Activated T-helper 17 cell treated with anti-CD3 and anti-CD28 coated beads, Interleukin-2, amount 50 U/mL, for 72 hours (primary cell): Measurements from ENCODE around the gene NARF. TPM values are rescaled to one million over a fixed set of nuclear protein-coding genes. Genes with fewer than 3 reads are reported as not detected.
"Not testable (repeated sequence)": the region's sequence is repeated elsewhere in the genome, so short reads cannot be mapped to it uniquely, and the experiment has no call there.

Experiments used
- ATAC-seq: fragments of 150-1000 bp; cut with Tn5 transposase; replicated peaks from 2 replicates; pipeline ENCODE4 v1.10.0; 2021; ENCODE audit warnings: mild to moderate bottlenecking, moderate library complexity
- H3K27ac Mint-ChIP-seq: one replicate; pipeline ENCODE4 v1.8.0; 2022; ENCODE audit warnings: mixed read lengths
- H3K27me3 Mint-ChIP-seq: one replicate; pipeline ENCODE4 v1.8.0; 2022; ENCODE audit warnings: mixed read lengths
- H3K36me3 Mint-ChIP-seq: one replicate; pipeline ENCODE4 v1.8.0; 2022; ENCODE audit warnings: low read depth, mild to moderate bottlenecking, mixed read lengths
- H3K4me1 Mint-ChIP-seq: one replicate; pipeline ENCODE4 v1.8.0; 2022; ENCODE audit warnings: mixed read lengths
- H3K4me3 Mint-ChIP-seq: one replicate; pipeline ENCODE4 v1.8.0; 2022; ENCODE audit warnings: mild to moderate bottlenecking, mixed read lengths
- H3K9me3 Mint-ChIP-seq: one replicate; pipeline ENCODE4 v1.8.0; 2022; ENCODE audit warnings: mixed read lengths
- total RNA-seq, 2 donors: library from RNA; stranded (reverse); gene quantifications; one replicate each; pipeline ENCODE4 v1.2.3, GENCODE V29; 2022

NARF gene
- total RNA-seq, 2 donors from 2014 or later = 164 to 194 TPM

DNA sequence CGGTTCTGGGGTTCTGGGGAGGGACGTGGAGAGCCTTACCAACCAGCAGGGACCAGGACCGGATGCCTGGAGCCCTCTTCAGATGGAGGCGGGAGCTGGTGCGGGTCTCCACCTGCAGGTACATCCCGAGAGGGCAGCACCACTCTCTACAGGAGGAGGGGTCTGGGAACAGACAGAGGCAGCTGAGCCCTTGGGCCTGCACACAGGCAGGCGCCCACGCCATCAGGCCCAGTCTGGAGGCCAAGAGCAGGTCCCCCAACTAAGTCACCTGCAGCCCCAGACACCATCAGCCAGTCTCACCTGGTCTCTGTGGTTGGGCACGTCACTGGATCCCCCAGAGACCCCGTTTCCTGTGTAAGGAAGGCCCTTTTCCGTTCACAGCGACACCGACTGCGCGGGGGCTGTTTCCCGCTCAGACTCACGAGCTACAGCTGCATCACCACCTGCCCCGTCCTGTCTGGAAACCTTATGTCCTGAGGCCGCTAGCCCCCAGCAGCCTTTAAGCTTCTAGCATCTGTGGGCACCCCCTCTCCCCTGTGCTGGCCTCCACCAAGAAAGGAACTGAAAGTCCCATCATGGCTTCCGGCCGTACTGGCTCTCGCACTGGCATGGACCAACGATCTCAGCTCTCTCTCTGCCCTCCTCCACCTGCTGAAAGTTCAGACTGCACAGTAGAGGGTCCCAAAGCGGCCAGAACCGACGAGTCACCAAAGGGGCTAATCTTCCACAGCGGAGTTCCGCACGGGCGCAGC is 9.2 kb upstream of the NARF start:
- peaks cover 39% of the 10 kb centered on the region for H3K36me3 Mint-ChIP-seq
- peak overlapping the region; percentile 99 for H3K27ac Mint-ChIP-seq
- peak overlapping the region; percentile 100 for H3K4me3 Mint-ChIP-seq
- ATAC-seq = peak; percentile 46
- H3K4me1 Mint-ChIP-seq = peaks cover 12% of the 10 kb centered on the region
- H3K27me3 Mint-ChIP-seq = no peaks in the 10 kb centered on the region
- H3K9me3 Mint-ChIP-seq = no peaks in the 10 kb centered on the region

DNA sequence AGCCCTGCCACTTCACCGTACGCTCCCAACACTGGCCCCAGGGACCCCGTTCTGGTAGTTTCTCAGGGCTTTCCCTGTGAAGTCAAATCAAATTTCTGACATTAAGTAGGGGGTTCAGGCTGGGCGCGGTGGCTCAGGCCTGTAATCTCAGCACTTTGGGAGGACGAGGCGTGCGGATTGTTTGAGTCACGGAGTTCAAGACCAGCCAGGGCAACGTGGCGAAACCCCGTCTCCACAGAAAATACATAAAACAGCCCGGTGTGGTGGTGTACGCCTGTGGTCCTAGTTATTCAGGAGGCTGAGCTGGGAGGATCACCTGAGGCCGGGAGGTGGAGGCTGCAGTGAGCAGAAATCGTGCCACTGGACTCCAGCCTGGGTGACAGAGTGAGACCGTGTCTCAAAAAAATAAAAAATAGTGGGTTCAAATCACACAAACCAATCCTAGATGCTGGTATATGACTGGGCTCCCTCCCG is 8.6 kb upstream of the NARF start:
- H3K4me3 Mint-ChIP-seq = peak overlapping the region; percentile 100
- peak overlapping the region; percentile 99 for H3K27ac Mint-ChIP-seq
- peaks cover 39% of the 10 kb centered on the region for H3K36me3 Mint-ChIP-seq
- peaks cover 12% of the 10 kb centered on the region for H3K4me1 Mint-ChIP-seq
- ATAC-seq = peak; percentile 47
- no peaks in the 10 kb centered on the region for H3K9me3 Mint-ChIP-seq
- H3K27me3 Mint-ChIP-seq = no peaks in the 10 kb centered on the region

DNA sequence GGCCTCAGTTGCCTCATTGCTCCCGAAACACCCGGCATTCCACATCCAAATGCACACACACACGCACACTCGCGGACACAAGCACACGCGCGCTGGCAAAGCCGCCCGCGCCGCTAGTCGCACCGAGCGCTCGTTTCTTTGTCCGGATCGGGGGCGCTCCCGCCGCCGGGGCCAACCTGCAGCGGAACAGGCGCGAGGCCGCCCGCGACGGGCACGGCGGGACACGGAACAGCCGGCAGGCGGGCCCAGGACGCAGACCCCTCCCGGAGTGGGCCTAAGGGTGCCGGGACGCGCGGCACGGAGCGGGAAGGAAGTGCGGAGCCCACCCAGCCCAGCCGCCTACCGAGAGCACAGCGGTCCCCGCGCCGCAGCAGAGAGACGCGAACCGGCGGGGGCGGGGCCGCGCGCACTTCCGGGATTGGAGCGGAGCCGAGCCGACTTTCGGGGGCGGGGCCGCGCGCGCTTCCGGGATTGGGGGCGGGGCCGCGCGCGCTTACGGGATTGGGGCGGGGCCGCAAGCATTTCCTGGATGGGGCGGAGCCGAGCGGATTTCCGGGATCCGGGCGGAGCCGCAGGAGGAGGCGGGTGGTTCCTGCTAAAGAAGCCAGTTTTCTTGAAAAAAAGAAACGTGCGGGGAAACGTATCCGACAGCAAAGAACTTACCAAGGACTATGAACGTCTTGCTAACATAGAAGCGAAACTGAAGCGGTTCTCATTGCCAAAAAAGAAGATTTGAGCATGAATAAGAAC is 8.0 kb upstream of the NARF start, which contains the start of gene CYBC1:
Gene CYBC1 (minus strand): TSS at position 396 of the 750 bp plus-strand sequence. CDS start 1,498 bp downstream, outside the sequence.
- peaks cover 39% of the 10 kb centered on the region for H3K36me3 Mint-ChIP-seq
- peak within 1 kb of the TSS; percentile 99 for H3K27ac Mint-ChIP-seq
- peak; percentile 77 for ATAC-seq

GRCh38 chr17:82452162-82452561 is 6.4 kb upstream of the NARF start:
- H3K36me3 Mint-ChIP-seq = peaks cover 27% of the 10 kb centered on the region
- peak overlapping the region; percentile 100 for H3K4me3 Mint-ChIP-seq
- peaks cover 16% of the 10 kb centered on the region for H3K4me1 Mint-ChIP-seq
- H3K27ac Mint-ChIP-seq = peak overlapping the region; percentile 95
- ATAC-seq = no peak
- H3K9me3 Mint-ChIP-seq = no peaks in the 10 kb centered on the region
- H3K27me3 Mint-ChIP-seq = no peaks in the 10 kb centered on the region

More for the DNA sequence above, 8.0 kb upstream of the NARF start, which contains the start of gene CYBC1:
- no peaks in the 10 kb centered on the region for H3K27me3 Mint-ChIP-seq
- H3K9me3 Mint-ChIP-seq = no peaks in the 10 kb centered on the region
- H3K4me3 Mint-ChIP-seq = peak within 1 kb of the TSS; percentile 100
- H3K4me1 Mint-ChIP-seq = peaks cover 12% of the 10 kb centered on the region

DNA sequence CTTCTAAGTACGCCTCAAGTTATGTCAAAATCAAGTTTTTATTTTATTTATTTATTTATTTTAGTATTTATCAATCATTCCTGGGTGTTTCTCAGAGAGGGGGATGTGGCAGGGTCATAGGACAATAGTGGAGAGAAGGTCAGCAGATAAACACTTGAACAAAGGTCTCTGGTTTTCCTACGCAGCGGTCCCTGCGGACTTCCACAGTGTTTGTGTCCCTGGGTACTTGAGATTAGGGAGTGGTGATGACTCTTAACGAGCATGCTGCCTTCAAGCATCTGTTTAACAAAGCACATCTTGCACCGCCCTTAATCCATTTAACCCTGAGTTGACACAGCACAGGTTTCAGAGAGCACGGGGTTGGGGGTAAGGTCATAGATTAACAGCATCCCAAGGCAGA is 5.4 kb upstream of the NARF start:
- not testable (repeated sequence) for H3K4me3 Mint-ChIP-seq, ATAC-seq, H3K27me3 Mint-ChIP-seq, H3K9me3 Mint-ChIP-seq, H3K27ac Mint-ChIP-seq
- H3K36me3 Mint-ChIP-seq = peaks cover 28% of the 10 kb centered on the region
- peaks cover 24% of the 10 kb centered on the region for H3K4me1 Mint-ChIP-seq

- not testable (repeated sequence) for ATAC-seq, H3K27ac Mint-ChIP-seq, H3K9me3 Mint-ChIP-seq, H3K27me3 Mint-ChIP-seq, H3K4me3 Mint-ChIP-seq
- Mint-ChIP-seq H3K36me3 (peaks cover 28% of the 10 kb centered on the region), H3K4me1 (peaks cover 24% of the 10 kb centered on the region)
These were observed 4.8 kb upstream of the NARF start for GRCh38 chr17:82453706-82454105.

DNA sequence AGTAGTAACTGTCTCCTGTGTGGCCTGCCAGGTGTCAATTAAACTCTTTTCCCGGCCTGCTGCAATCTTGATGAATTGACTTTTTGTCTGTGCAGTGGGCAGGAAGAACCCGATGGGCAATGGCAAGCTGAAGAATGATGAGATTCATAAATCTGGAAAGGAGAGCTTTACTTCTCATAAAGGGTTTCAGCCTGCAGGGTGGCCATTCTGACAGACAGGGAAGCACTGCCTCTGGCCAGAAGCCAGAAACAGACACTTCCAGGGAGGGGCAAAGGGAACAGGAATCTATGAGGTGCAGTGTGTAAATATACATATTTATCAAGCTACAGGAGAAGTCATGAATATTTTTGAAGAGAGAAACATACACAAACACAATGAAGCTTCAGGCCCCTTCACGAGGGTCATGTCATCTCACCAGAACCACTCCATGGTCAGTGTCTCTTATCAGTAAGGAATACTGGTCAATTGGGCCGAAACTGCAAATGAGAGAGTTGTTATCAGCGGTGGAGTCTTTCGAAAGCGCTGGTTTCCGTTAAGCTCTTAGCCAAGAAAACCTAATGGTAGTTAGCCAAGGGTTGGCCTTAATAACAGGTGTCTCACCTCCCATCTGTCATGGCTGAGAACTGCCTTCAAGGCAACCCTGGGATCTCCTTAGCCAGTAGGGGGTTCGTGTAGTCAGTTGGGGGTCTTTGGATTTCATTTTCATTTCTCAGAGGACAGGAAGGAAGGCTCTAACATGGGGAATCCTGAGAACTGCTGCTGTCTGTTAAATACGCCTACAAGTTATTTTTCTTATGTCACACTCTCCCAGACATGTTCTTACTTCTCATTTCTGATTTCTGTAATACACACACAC is 1.2 kb upstream of the NARF start:
- H3K4me3 Mint-ChIP-seq = peak overlapping the region; percentile 94
- no peak for ATAC-seq

GRCh38 chr17:82457929-82458178 is 687 bp upstream of the NARF start:
- H3K4me3 Mint-ChIP-seq = peak overlapping the region; percentile 94
- peaks cover 54% of the 10 kb centered on the region for H3K36me3 Mint-ChIP-seq
- peaks cover 23% of the 10 kb centered on the region for H3K4me1 Mint-ChIP-seq
- peak overlapping the region; percentile 97 for H3K27ac Mint-ChIP-seq
- H3K27me3 Mint-ChIP-seq = no peaks in the 10 kb centered on the region
- ATAC-seq = no peak
- H3K9me3 Mint-ChIP-seq = no peaks in the 10 kb centered on the region

More for the DNA sequence above, 1.2 kb upstream of the NARF start:
- Mint-ChIP-seq H3K4me1 (peaks cover 21% of the 10 kb centered on the region), H3K27ac (peak overlapping the region; percentile 97), H3K27me3 (no peaks in the 10 kb centered on the region), H3K36me3 (peaks cover 48% of the 10 kb centered on the region), H3K9me3 (no peaks in the 10 kb centered on the region)

- peak overlapping the region; percentile 91 for H3K27ac Mint-ChIP-seq
- no peak for ATAC-seq
- H3K4me1 Mint-ChIP-seq = peaks cover 28% of the 10 kb centered on the region
- H3K27me3 Mint-ChIP-seq = no peaks in the 10 kb centered on the region
- H3K9me3 Mint-ChIP-seq = no peaks in the 10 kb centered on the region
- H3K36me3 Mint-ChIP-seq = peaks cover 65% of the 10 kb centered on the region
- peak overlapping the region; percentile 94 for H3K4me3 Mint-ChIP-seq
These were observed 414 bp downstream of the NARF start for GRCh38 chr17:82458885-82459424.

- not testable (repeated sequence) for H3K9me3 Mint-ChIP-seq, ATAC-seq, H3K27me3 Mint-ChIP-seq, H3K27ac Mint-ChIP-seq
- peaks cover 75% of the 10 kb centered on the region for H3K36me3 Mint-ChIP-seq
- peaks cover 28% of the 10 kb centered on the region for H3K4me1 Mint-ChIP-seq
- peak overlapping the region; percentile 94 for H3K4me3 Mint-ChIP-seq
These were observed 1.4 kb downstream of the NARF start for GRCh38 chr17:82459936-82460335.

GRCh38 chr17:82461827-82462524 is 3.4 kb downstream of the NARF start:
- no peak overlapping the region for H3K4me3 Mint-ChIP-seq
- H3K36me3 Mint-ChIP-seq = peaks cover 94% of the 10 kb centered on the region
- H3K9me3 Mint-ChIP-seq = no peaks in the 10 kb centered on the region
- peak overlapping the region; percentile 80 for H3K27ac Mint-ChIP-seq
- no peak for ATAC-seq
- no peaks in the 10 kb centered on the region for H3K27me3 Mint-ChIP-seq
- H3K4me1 Mint-ChIP-seq = peaks cover 33% of the 10 kb centered on the region

DNA sequence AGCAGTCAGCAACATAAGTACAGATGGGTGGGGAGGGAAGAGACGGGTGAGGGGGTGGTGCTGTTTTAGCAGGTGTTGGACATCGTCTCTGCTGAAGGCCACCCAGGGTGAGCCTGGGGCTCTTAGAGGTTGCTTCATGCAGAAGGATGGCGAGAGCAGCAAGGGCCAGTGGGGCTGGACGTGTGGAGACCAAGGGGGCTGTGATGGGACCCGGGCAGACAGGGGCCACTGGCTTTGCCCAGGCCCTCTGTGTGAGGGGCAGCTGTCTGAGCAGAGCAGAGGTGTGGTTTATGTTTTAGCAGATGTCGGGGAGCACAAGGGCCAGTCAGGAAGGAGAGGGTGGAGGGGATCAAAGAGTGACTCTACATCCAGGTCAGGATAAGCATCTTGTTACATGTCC is 4.8 kb downstream of the NARF start:
- Mint-ChIP-seq H3K27ac (peak overlapping the region; percentile 28), H3K27me3 (no peaks in the 10 kb centered on the region), H3K9me3 (no peaks in the 10 kb centered on the region), H3K36me3 (peaks cover 96% of the 10 kb centered on the region), H3K4me1 (peaks cover 22% of the 10 kb centered on the region), H3K4me3 (no peak overlapping the region)
- no peak for ATAC-seq

DNA sequence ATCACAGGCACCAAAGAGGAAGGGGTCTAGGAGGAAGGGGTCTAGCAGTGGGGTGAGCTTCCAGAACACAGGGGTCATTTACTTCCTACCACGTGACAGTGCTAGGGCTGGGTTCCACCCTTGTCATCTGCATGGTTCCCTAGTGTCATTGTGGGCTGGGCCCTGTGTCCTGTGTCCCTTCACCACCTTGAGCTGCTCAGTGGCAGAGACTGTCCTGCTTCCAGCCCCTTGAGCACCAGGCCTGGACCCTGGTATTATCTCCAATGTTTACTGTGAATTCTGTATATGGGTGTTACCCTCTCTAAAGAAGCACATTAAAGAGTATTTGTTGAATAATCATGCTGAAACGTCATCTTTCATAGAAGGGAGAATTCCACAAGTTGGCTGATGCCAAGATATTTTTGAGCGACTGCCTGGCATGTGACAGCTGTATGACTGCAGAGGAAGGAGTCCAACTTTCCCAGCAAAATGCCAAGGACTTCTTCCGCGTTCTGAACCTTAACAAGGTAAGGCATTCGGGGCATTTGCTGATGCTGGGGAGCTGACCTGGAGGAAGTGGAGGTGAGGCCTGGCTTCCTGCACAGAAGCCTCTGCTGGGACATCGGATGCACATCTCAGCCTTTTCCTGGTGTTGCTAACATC is 5.5 kb downstream of the NARF start:
- Mint-ChIP-seq H3K9me3 (no peaks in the 10 kb centered on the region), H3K4me1 (peaks cover 22% of the 10 kb centered on the region), H3K27me3 (no peaks in the 10 kb centered on the region), H3K4me3 (no peak overlapping the region), H3K27ac (peak overlapping the region; percentile 28), H3K36me3 (peaks cover 100% of the 10 kb centered on the region)
- ATAC-seq = no peak
